ENCODE data around the gene TMEM165.

The TMEM165 gene

DNA sequence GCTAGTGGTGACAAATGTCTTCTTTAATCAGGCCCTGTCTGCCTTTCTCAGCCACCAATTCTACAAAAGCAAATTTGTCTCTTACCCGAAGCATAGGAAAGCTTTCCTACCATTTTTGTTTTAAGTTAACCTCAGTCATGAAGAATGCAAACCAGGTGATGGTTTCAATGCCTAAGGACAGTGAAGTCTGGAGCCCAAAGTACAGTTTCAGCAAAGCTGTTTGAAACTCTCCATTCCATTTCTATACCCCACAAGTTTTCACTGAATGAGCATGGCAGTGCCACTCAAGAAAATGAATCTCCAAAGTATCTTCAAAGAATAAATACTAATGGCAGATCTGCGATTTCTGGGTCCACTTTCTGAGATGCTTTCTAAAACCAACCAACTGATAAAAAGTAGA is 25.8 kb upstream of the TMEM165 start:
- TF ChIP-seq TAF1 (IDR thresholded peaks at IDR 0.05; ENCODE audit: borderline replicate concordance, insufficient read depth, low read length), result no peak
- no peak for TF ChIP-seq POLR2AphosphoS5 (IDR thresholded peaks at IDR 0.05; ENCODE audit: low read depth, low read length)
- TF ChIP-seq, protein P1, sequence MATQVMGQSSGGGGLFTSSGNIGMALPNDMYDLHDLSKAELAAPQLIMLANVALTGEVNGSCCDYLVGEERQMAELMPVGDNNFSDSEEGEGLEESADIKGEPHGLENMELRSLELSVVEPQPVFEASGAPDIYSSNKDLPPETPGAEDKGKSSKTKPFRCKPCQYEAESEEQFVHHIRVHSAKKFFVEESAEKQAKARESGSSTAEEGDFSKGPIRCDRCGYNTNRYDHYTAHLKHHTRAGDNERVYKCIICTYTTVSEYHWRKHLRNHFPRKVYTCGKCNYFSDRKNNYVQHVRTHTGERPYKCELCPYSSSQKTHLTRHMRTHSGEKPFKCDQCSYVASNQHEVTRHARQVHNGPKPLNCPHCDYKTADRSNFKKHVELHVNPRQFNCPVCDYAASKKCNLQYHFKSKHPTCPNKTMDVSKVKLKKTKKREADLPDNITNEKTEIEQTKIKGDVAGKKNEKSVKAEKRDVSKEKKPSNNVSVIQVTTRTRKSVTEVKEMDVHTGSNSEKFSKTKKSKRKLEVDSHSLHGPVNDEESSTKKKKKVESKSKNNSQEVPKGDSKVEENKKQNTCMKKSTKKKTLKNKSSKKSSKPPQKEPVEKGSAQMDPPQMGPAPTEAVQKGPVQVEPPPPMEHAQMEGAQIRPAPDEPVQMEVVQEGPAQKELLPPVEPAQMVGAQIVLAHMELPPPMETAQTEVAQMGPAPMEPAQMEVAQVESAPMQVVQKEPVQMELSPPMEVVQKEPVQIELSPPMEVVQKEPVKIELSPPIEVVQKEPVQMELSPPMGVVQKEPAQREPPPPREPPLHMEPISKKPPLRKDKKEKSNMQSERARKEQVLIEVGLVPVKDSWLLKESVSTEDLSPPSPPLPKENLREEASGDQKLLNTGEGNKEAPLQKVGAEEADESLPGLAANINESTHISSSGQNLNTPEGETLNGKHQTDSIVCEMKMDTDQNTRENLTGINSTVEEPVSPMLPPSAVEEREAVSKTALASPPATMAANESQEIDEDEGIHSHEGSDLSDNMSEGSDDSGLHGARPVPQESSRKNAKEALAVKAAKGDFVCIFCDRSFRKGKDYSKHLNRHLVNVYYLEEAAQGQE (IDR thresholded peaks at IDR 0.05; ENCODE audit: insufficient read depth in 1 of 2, low read depth in 2 of 2, low read length in 2 of 2), result no peak
- TF ChIP-seq SIN3A (IDR thresholded peaks at IDR 0.05; ENCODE audit: borderline replicate concordance, insufficient read depth, low read length), result no peak
- no peak for TF ChIP-seq FOXP2 (optimal IDR thresholded peaks at IDR 0.05; ENCODE audit: borderline replicate concordance, extremely low read depth, extremely low read length, insufficient read depth)

DNA sequence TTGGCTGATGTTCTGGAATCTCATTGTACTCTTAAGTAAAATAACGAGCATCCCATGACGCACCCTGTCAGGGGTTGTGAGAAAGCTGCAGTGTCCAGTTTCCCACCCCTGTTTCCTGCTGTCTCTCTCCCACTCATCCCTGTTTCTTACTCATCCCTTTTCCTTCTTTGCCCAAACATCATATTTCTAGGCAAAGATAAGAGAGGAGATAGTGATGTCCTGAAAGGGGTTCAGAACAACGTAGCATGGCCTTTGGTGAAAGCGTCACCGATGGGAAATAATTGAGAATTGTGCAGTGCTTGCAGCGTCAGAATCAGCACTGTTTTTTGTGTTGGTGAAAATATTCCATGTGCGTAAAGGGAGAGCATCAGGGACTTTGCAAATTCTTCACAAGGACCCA is 23.5 kb upstream of the TMEM165 start:
- no peak for TF ChIP-seq POLR2AphosphoS5 (IDR thresholded peaks at IDR 0.05; ENCODE audit: low read depth, low read length)
- TF ChIP-seq FOXP2 (optimal IDR thresholded peaks at IDR 0.05; ENCODE audit: borderline replicate concordance, extremely low read depth, extremely low read length, insufficient read depth), result no peak
- no peak for TF ChIP-seq SIN3A (IDR thresholded peaks at IDR 0.05; ENCODE audit: borderline replicate concordance, insufficient read depth, low read length)
- TF ChIP-seq, protein P1 (IDR thresholded peaks at IDR 0.05; ENCODE audit: insufficient read depth in 1 of 2, low read depth in 2 of 2, low read length in 2 of 2), result no peak
- TF ChIP-seq TAF1 (IDR thresholded peaks at IDR 0.05; ENCODE audit: borderline replicate concordance, insufficient read depth, low read length), result no peak

DNA sequence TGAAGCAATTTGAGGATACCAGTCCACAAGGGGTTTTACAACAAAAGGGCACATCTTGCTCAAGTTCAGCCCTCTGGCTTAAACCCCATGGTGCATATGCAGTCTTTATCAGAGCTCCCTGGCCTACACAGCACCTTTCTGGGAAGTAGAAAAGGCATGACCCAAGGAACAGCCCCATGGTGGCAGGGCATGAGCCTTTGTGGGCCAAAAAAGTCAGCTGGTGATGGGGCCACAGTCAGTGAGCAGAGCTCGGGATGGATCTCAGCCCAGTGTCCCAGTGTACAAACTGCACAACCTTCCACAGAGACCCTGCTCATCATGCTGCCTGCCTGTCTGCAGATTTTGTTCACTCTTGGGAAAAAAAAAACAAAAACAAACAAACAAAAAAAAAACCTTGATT is 22.3 kb upstream of the TMEM165 start:
- TF ChIP-seq, protein P1 (IDR thresholded peaks at IDR 0.05; ENCODE audit: insufficient read depth in 1 of 2, low read depth in 2 of 2, low read length in 2 of 2), result no peak
- TF ChIP-seq FOXP2 (optimal IDR thresholded peaks at IDR 0.05; ENCODE audit: borderline replicate concordance, extremely low read depth, extremely low read length, insufficient read depth), result no peak
- TF ChIP-seq POLR2AphosphoS5 (IDR thresholded peaks at IDR 0.05; ENCODE audit: low read depth, low read length), result no peak
- TF ChIP-seq TAF1 (IDR thresholded peaks at IDR 0.05; ENCODE audit: borderline replicate concordance, insufficient read depth, low read length), result no peak
- TF ChIP-seq SIN3A (IDR thresholded peaks at IDR 0.05; ENCODE audit: borderline replicate concordance, insufficient read depth, low read length), result no peak

DNA sequence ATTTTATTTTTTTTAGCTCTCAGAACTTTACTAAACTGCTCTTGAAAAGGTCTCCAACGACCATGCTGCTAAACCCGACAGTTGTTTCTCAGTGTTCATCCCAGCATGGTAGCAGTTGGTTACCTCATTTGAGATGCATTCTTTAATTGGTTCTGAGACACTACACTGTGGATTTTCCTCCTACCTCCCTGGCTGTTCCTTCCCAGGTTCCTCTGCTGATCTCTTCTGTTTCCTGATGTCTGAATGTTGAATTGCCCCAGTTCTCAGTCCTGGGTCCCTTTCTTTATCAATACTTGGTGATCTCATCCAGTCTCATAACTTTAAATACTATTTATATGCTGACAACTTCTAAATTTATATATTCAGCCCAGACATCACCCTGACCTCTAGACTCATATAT is 19.1 kb upstream of the TMEM165 start:
- TF ChIP-seq FOXP2 (optimal IDR thresholded peaks at IDR 0.05; ENCODE audit: borderline replicate concordance, extremely low read depth, extremely low read length, insufficient read depth), result no peak
- no peak for TF ChIP-seq POLR2AphosphoS5 (IDR thresholded peaks at IDR 0.05; ENCODE audit: low read depth, low read length)
- TF ChIP-seq, protein P1 (IDR thresholded peaks at IDR 0.05; ENCODE audit: insufficient read depth in 1 of 2, low read depth in 2 of 2, low read length in 2 of 2), result no peak
- no peak for TF ChIP-seq TAF1 (IDR thresholded peaks at IDR 0.05; ENCODE audit: borderline replicate concordance, insufficient read depth, low read length)
- no peak for TF ChIP-seq SIN3A (IDR thresholded peaks at IDR 0.05; ENCODE audit: borderline replicate concordance, insufficient read depth, low read length)

Data from PFSK-1 (cell line).